DOHH2 (cell line): Measurements from ENCODE around the gene IL1RAPL1.

ENCODE experiments used
- CTCF ChIP-seq: fragments of 200-600 bp; sonication (generic); IDR thresholded peaks from one replicate; pipeline ENCODE4 v1.5.1; 2014; ENCODE audit warnings: antibody characterized with exemption, mild to moderate bottlenecking, low read depth, low read length; ENCODE audit not compliant: poor library complexity, severe bottlenecking
- EZH2phosphoT487 ChIP-seq: fragments of 200-600 bp; sonication (generic); IDR thresholded peaks from 2 replicates; pipeline ENCODE4 v1.6.1; 2017; ENCODE audit warnings: borderline replicate concordance, mild to moderate bottlenecking, antibody characterized with exemption, low read length, moderate library complexity, mixed read lengths

DNA sequence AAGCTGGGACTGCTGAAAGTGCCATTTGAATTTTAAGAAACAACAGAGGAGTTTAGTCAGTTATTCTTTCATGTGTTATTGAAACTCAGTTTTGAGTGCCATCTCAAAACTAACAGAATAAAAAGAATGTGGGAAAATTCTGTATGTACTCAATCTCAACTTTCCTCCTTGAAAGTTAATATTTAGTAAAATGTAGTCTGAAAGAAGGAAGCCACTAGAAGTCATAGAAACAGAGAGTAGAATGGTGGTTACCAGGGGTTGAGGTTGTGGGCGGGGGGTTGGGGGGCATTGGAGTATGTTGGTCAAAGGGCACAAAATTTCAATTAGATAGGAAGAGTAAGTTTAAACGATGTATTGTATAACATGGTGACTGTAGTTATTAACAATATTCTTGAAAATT, 999.9 kb downstream of the IL1RAPL1 start:
- TF ChIP-seq CTCF (no peak), EZH2phosphoT487 (no peak)
